Measurements from ENCODE around the gene GNA15.

DNA sequence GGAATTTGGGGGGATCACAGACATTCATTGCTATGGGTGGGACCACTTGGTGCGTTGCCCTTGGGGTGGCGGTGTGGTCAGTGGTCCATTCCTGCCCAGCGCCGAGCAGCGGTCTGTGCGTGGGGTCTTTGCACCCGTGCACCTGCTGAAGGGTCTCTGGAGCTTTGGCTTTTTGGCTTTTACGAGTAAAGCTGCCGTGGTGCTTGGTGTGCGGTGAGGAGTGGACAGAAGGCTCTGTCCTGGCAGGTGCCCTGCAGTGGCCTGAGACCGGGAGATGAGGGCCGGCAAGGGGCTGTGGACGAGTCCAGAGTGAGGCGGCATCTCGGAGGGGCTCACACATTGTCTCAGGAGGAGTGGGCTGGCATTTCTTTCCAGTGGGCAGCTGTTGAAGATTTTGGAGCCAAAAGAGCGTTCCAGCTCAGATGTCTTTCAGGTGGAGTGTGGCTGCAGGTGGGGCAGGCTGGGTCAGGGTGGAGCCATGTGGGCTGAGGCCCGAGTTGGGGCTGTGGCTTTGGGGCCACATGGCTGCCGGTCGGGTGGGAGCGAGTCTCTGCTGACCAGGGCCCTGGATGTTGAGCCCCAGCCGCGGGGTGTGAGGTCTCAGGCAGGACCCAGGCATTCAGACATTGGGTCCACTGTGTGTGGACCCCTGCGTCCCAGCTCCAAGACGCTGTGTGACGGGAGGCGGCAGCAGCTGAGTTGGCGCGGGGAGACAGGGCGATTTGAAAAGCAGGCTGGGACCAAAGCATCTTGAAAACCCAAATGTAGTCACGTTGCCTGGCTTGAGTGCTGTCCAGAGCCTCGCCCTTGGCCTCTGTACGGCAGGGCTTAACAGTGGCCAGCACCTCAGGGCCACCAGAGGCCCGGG, 30.0 kb upstream of the GNA15 start:
- TF ChIP-seq CTCF (IDR thresholded peaks at IDR 0.05; ENCODE audit: insufficient read depth, low read length, poor library complexity, severe bottlenecking) = no peak
- no peak for TF ChIP-seq EZH2phosphoT487 (conservative IDR thresholded peaks at IDR 0.05; ENCODE audit: low read length)
